Large intestine (tissue), 3 donors: Measurements from ENCODE around the gene DBP. TPM values are rescaled to one million over a fixed set of nuclear protein-coding genes. Genes with fewer than 3 reads are reported as not detected.

ENCODE experiments used
- DNase-seq, 2 donors: peaks; one replicate each; pipeline versions ENCODE4 v3.0.0 to v3.0.0-alpha.2; 2013
- H3K27ac ChIP-seq: one replicate; pipeline ENCODE4 v1.5.1; 2013; ENCODE audit warnings: low read length
- H3K27me3 ChIP-seq: 2 replicates; pipeline ENCODE4 v1.6.1; 2013; ENCODE audit warnings: low read length; ENCODE audit not compliant: control insufficient read depth, insufficient read depth
- H3K36me3 ChIP-seq: 2 replicates; pipeline ENCODE4 v1.6.1; 2013; ENCODE audit warnings: low read length; ENCODE audit not compliant: control insufficient read depth, insufficient read depth
- H3K4me1 ChIP-seq: one replicate; pipeline ENCODE4 v1.6.1; 2013; ENCODE audit warnings: low read length; ENCODE audit not compliant: control insufficient read depth, insufficient read depth
- H3K4me3 ChIP-seq: one replicate; pipeline ENCODE4 v1.5.1; 2013; ENCODE audit warnings: low read length
- H3K9me3 ChIP-seq: one replicate; pipeline ENCODE4 v1.6.1; 2013; ENCODE audit warnings: mild to moderate bottlenecking, low read depth, low read length, moderate library complexity; ENCODE audit not compliant: control insufficient read depth
- WGBS: methylation state at CpG from one replicate; pipeline ENCODE4 v1.1.5; 2013; ENCODE audit warnings: low lambda C conversion rate; ENCODE audit not compliant: insufficient coverage; 5-methylcytosine and 5-hydroxymethylcytosine counted together
- polyA plus RNA-seq: library from polyadenylated mRNA; unstranded; fragments of 120-200 nt; gene quantifications from one replicate; pipeline ENCODE4 v1.2.1, GENCODE V29; 2013

Gene DBP
- polyA plus RNA-seq, 1 donor: 4.0 TPM

DNA sequence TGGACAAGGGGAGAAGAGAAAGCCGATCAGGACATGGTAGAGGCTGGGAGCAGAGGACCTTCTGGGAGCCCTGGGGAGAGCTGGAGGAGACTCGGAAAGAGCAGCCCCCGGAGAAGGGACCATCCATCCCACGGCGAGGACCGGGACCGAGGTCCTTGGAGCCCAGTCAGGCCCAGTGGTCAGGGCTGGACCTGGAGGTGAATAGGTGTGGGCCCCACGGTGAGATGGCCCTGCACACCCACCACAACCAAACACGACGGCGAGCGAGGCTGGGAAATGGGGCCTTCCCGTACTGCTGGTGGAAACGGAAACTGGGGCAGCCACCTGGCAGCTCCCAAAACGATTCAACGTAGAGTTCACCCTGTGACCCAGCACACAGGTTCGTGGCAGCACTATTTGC is 39.3 kb upstream of the DBP start:
- H3K4me1 ChIP-seq: peaks cover 36% of the 10 kb centered on the region
- no peaks in the 10 kb centered on the region for H3K36me3 ChIP-seq
- H3K27ac ChIP-seq: peak overlapping the region; percentile 85
- peaks cover 4% of the 10 kb centered on the region for H3K9me3 ChIP-seq
- H3K4me3 ChIP-seq: no peak overlapping the region
- no peak for DNase-seq
- no peaks in the 10 kb centered on the region for H3K27me3 ChIP-seq
- WGBS: no CpG with 5 or more reads among the region's 17 CpGs

DNA sequence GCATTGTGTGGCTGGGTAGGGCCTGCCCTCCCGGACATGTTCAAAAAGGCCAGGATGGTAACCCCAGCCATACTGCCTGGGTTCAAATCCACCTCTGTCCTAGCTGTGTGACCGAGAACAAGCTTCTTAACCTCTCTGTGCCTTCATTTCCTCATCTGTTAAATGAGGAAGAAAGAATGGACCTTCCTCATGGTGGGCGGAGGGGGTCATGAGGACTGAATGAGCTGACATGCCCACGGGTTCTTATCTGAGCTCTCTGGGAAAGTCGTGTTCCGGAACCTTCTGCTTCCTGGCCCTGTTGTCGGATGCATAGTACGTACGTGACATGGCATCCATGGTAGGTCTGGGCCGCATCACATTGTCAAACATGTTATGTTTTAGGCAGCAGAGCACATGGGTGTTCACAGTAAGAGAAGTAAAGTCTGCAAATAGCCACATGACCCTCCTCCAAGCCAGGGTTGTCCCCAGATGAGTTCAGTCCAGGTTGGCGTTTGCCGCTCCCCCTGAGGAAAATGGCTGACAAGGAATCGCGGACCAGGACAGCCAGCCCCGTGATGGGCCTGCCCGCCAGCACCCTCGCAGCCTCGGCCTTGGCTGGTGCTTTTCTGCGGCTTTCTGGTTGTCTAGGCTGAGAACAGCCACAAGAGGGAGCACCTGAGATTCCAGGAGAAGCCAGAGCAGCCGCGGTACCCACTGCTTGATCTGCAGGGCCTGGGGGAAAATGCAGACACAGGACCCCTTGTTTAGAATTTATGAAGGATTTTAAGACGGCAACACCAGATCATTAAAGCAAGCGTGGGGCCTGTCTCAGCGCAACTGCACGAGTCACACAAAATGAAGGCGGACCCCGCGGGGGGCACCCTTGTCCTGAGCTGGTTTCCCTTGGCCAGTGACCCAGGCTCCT is 38.0 kb upstream of the DBP start:
- DNase-seq: peak; percentile 85 to 86

DNA sequence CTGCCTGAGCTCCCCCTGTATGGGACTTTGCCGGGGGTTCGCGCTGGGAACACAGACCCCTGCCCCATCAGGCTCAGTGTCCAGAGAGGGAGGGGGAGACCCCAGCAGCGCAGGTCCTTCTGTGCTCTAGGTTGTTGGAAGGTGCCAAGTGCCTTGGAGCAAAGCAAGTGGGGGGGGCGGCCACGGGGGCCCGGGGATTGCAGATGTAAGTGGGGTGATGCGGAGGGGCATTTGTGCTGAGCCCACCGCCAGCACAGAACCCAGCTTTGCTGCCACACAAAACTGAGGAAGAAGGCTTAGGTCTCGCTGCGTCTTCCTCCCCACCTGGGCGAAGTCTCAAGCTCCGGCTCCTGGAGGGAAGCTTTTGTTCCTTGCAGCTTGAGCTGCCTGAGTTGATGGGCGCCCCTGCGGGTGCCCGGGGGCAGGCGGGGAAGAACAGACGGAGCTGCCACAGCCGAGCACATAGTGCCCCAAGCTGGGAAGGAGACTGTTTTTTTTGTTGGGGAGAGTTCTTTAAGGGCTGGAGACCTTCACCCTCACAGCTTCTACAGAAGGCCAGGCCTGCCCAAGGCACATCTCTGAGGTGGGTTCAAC is 37.1 kb upstream of the DBP start:
- Histone ChIP-seq H3K9me3 (peaks cover 7% of the 10 kb centered on the region), H3K4me1 (peaks cover 44% of the 10 kb centered on the region), H3K27me3 (no peaks in the 10 kb centered on the region), H3K27ac (no peak overlapping the region), H3K4me3 (no peak overlapping the region), H3K36me3 (no peaks in the 10 kb centered on the region)
- no peak for DNase-seq
- no CpG with 5 or more reads among the region's 19 CpGs for WGBS

More for the DNA sequence above, 38.0 kb upstream of the DBP start:
- Histone ChIP-seq H3K4me3 (no peak overlapping the region), H3K36me3 (no peaks in the 10 kb centered on the region), H3K27me3 (no peaks in the 10 kb centered on the region), H3K9me3 (peaks cover 6% of the 10 kb centered on the region), H3K4me1 (peaks cover 45% of the 10 kb centered on the region), H3K27ac (no peak overlapping the region)
- no CpG with 5 or more reads among the region's 28 CpGs for WGBS

GRCh38 chr19:48673436-48674100 is 36.4 kb upstream of the DBP start:
- H3K4me3 ChIP-seq: no peak overlapping the region
- no peaks in the 10 kb centered on the region for H3K36me3 ChIP-seq
- no CpG with 5 or more reads among the region's 25 CpGs for WGBS
- H3K27ac ChIP-seq: no peak overlapping the region
- H3K9me3 ChIP-seq: peaks cover 7% of the 10 kb centered on the region
- H3K27me3 ChIP-seq: no peaks in the 10 kb centered on the region
- DNase-seq: no peak
- H3K4me1 ChIP-seq: peaks cover 40% of the 10 kb centered on the region

DNA sequence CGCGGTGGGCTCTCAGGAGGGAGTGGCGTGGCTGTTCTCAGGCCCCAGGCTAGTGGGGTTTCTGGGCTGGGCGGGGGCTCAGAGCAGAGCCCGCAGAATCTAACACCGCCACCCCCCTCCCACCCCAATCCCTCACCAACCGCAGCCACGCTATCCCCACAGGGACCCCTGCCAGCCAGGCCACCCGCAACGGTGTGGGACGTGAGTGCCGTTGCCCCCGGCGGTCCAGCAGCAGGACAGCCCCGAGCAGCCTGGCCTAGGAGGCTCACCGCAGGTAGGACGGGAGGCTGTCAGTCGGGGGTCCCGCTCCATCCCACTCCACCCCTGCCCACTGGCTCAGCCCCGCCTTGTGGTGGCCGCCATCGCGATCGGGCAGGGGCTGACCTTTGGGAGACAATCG is 35.8 kb upstream of the DBP start, which contains the start of gene NTN5:
Gene NTN5 (minus strand): TSS at position 24 of the 400 bp plus-strand sequence. CDS start 2,031 bp downstream, outside the sequence.
- WGBS: no CpG with 5 or more reads among the region's 25 CpGs

DNA sequence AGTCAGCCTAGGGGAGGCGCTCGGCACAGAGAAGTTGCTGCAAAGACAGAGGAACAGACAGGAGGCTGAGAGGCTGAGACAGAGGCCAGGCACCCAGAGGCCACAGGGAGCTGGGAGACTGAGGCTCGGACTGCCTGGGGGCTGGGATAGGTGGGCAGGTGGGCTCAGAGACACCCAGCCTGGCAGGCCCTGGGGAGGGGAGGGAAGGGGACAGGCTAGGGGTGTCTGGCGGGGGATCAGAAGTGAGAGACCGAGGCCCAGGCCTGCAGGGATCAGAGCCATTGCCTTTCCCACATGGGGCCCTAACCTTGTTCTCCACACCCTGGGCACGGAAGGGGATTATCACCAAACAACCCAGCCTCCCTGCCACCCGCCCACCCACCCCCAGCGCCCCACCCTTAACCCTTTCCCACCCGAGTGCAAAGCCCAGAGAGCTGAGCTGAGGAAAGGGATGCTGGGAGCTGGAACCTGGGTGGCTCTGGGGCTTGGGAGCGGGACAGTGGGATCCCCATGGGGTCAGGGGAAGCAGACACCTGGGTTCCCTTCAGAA is 34.3 kb upstream of the DBP start:
- peaks cover 20% of the 10 kb centered on the region for H3K4me1 ChIP-seq
- peaks cover 7% of the 10 kb centered on the region for H3K9me3 ChIP-seq
- DNase-seq: no peak
- WGBS: no CpG with 5 or more reads among the region's 10 CpGs
- H3K4me3 ChIP-seq: no peak overlapping the region
- no peak overlapping the region for H3K27ac ChIP-seq
- H3K36me3 ChIP-seq: no peaks in the 10 kb centered on the region
- no peaks in the 10 kb centered on the region for H3K27me3 ChIP-seq

More for the DNA sequence above, 35.8 kb upstream of the DBP start, which contains the start of gene NTN5:
- Histone ChIP-seq H3K9me3 (peaks cover 7% of the 10 kb centered on the region), H3K36me3 (no peaks in the 10 kb centered on the region), H3K27ac (no peak within 1 kb of the TSS), H3K4me1 (peaks cover 34% of the 10 kb centered on the region), H3K27me3 (no peaks in the 10 kb centered on the region), H3K4me3 (no peak within 1 kb of the TSS)
- no peak for DNase-seq

DNA sequence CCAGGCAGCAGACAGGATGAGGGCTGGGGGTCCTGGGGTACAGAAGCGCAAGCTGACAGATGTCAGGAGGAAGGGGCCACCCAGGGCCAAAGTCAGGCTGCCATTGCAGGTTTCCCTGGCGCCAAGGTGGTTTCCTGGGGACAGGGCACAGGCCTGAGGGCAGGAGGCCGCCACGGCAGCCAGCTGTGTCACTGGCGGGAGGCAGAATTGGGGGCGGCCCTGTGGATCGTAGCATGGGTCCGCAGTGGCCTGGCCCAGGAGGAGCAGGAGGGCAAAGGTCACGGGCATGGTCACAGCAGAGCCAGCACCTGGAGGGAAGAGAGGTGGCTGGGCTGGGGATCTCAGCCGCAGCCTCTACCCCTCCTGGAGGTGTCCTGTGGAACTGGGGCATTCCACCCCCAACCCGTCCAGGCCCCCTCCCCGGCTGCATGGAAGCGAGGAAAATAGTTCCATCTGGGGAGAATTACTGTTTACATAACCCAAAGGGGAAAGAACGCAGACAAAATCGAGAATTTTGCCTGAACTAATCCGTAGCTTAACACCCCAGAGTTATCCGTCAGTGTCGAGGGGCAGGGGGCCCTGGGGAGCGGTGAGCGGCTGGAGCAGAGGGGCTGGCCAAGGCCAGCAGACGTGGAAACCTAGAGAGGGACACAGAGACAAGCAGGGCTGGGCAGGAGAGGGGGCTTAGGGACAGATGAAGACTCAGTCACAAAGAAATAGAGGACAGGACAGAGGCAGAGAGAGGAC is 33.7 kb upstream of the DBP start:
- Histone ChIP-seq H3K4me3 (no peak overlapping the region), H3K4me1 (peaks cover 14% of the 10 kb centered on the region), H3K9me3 (peaks cover 7% of the 10 kb centered on the region), H3K27ac (no peak overlapping the region), H3K27me3 (no peaks in the 10 kb centered on the region), H3K36me3 (no peaks in the 10 kb centered on the region)
- DNase-seq: no peak
- WGBS: no CpG with 5 or more reads among the region's 21 CpGs

DNA sequence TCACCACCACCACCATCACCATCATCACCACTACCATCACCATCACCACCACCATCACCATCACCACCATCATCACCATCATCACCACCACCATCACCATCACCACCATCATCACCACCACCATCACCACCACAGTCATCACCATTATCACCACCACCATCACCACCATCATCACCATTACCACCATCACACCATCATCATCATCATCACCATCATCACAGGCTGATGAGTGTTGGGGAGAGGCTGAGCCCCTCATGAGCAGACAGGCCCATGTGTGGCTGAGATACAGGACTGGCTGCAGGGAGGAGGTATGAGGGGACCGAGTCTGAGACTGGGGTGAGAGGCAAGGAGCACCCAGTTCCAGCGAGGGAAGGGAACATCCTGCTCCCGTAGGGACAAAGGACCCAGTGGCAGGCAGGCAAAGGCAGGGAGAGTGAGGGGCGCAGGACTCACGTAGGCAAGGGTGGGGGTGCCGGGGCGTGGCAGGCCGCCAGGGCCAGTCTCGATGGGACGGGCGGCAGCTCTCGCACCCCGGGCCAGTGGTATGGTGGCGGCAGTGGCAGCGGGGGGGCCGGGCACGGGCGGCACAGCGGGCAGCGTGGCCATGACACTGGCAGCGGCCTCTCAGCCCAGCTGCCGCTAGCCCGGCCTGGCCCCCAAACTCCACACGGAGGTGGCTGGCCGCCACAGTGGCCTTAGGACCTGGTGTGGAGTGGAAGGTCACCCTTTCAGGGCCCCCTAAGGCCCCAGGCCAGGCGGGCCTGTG is 32.9 kb upstream of the DBP start:
- no peaks in the 10 kb centered on the region for H3K27me3 ChIP-seq
- DNase-seq: no peak
- no peak overlapping the region for H3K4me3 ChIP-seq
- H3K4me1 ChIP-seq: peaks cover 10% of the 10 kb centered on the region
- no peaks in the 10 kb centered on the region for H3K36me3 ChIP-seq
- no CpG with 5 or more reads among the region's 26 CpGs for WGBS
- H3K27ac ChIP-seq: no peak overlapping the region
- peaks cover 7% of the 10 kb centered on the region for H3K9me3 ChIP-seq

DNA sequence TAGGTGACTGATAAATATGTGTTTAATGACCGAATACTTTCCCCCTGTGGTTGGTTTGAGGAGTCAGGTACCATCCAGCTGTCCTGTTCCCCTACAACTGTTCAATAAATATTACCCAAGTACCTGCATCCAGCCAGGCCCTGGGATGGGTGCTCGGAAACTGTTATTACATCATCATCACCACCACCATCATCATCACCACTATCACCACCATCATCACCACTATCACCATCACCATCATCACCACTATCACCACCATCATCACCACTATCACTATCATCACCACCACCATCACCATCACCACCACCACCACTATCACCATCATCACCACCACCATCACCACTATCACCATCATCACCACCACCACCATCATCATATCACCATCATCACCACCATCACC is 31.6 kb upstream of the DBP start:
- Histone ChIP-seq H3K4me1 (peaks cover 10% of the 10 kb centered on the region), H3K9me3 (peaks cover 7% of the 10 kb centered on the region), H3K4me3 (no peak overlapping the region), H3K27me3 (no peaks in the 10 kb centered on the region), H3K27ac (no peak overlapping the region), H3K36me3 (no peaks in the 10 kb centered on the region)
- no peak for DNase-seq
- no CpG with 5 or more reads among the region's 2 CpGs for WGBS
